CD4-positive, alpha-beta T cell (primary cell): ENCODE data around the gene MAST4. TPM values are rescaled to one million over a fixed set of nuclear protein-coding genes. Genes with fewer than 3 reads are reported as not detected.

Source experiments
- ATAC-seq: fragments of 200-7000 bp; cut with Tn5 transposase; one replicate; pipeline ENCODE4 v1.10.0; 2022; ENCODE audit warnings: mild to moderate bottlenecking; ENCODE audit not compliant: poor library complexity
- CTCF ChIA-PET: fragments of 350-600 bp; sonication (Branson Sonifier 250); formaldehyde crosslinking; loops from one replicate; lab custom pipeline; 2021; ENCODE audit warnings: antibody characterized with exemption, inconsistent platforms; lab: Charles Lee
- POLR2A ChIA-PET: fragments of 350-600 bp; sonication (Branson Sonifier 250); formaldehyde crosslinking; loops from one replicate; lab custom pipeline; 2021; ENCODE audit warnings: antibody characterized with exemption, inconsistent platforms; lab: Charles Lee
- DNase-seq, 14 experiments: peaks; one replicate each; pipeline ENCODE4 v3.0.0-alpha.2; 2013 to 2020; ENCODE audit warnings: mixed read lengths in 2 of 14
- H3K27ac ChIP-seq, 2 donors: one replicate each; pipeline versions ENCODE4 v1.5.1 to v1.7.0; 2013; ENCODE audit warnings: low read length in 2 of 2, low read depth in 1 of 2, mild to moderate bottlenecking in 1 of 2
- H3K27me3 ChIP-seq, 2 experiments: 1 replicate in 1 of 2; 2 replicates in 1 of 2; pipeline versions ENCODE4 v1.6.1 to v1.7.0; 2013; ENCODE audit warnings: low read length in 2 of 2, control low read depth in 1 of 2, mild to moderate bottlenecking in 1 of 2, moderate library complexity in 1 of 2; ENCODE audit not compliant: insufficient read depth in 2 of 2, control insufficient read depth in 1 of 2
- H3K36me3 ChIP-seq: one replicate; pipeline ENCODE4 v1.6.1; 2013; ENCODE audit warnings: low read length, control low read depth; ENCODE audit not compliant: insufficient read depth
- H3K4me1 ChIP-seq: one replicate; pipeline ENCODE4 v1.6.1; 2013; ENCODE audit warnings: low read length, control low read depth; ENCODE audit not compliant: insufficient read depth
- H3K4me3 ChIP-seq: one replicate; pipeline ENCODE4 v1.5.1; 2013; ENCODE audit warnings: mild to moderate bottlenecking, low read length, moderate library complexity
- H3K9me3 ChIP-seq, 2 experiments: 1 replicate in 1 of 2; 2 replicates in 1 of 2; pipeline versions ENCODE4 v1.6.1 to v1.7.0; 2013; ENCODE audit warnings: low read length in 2 of 2, mild to moderate bottlenecking in 2 of 2, control low read depth in 1 of 2, moderate library complexity in 1 of 2; ENCODE audit not compliant: control insufficient read depth in 1 of 2, insufficient read depth in 1 of 2
- H3K27ac Mint-ChIP-seq: one replicate; pipeline ENCODE4 v1.8.0; 2020; ENCODE audit warnings: mixed read lengths
- H3K27me3 Mint-ChIP-seq: one replicate; pipeline ENCODE4 v1.8.0; 2021; ENCODE audit warnings: mixed read lengths
- H3K36me3 Mint-ChIP-seq: one replicate; pipeline ENCODE4 v1.8.0; 2021; ENCODE audit warnings: low read depth, mixed read lengths
- H3K4me1 Mint-ChIP-seq: one replicate; pipeline ENCODE4 v1.8.0; 2021; ENCODE audit warnings: low read depth, mixed read lengths
- H3K4me3 Mint-ChIP-seq: one replicate; pipeline ENCODE4 v1.8.0; 2020; ENCODE audit warnings: mild to moderate bottlenecking, mixed read lengths
- H3K9me3 Mint-ChIP-seq: one replicate; pipeline ENCODE4 v1.8.0; 2020; ENCODE audit warnings: mixed read lengths
- CTCF ChIP-seq: fragments of 200-600 bp; IDR thresholded peaks from one replicate; pipeline ENCODE4 v1.8.0; 2022; ENCODE audit warnings: antibody characterized with exemption, mild to moderate bottlenecking
- intact Hi-C, 2 experiments: fragments of 100-400 bp; cut with DNase I in 1 of 2; cut with micrococcal nuclease in 1 of 2; formaldehyde crosslinking; loops; one replicate each; pipeline versions ENCODE4 v1.15.1 to v1.9.0; 2023 to 2025; cut with DNase I, micrococcal nuclease
- total RNA-seq, 174 experiments: library from RNA in 2 of 174; stranded (reverse) in 2 of 174; gene quantifications; one replicate each; pipeline ENCODE4 v1.2.3 and lab custom pipeline; 2021 to 2026

Gene MAST4
- total RNA-seq, 2 experiments from 2014 or later = 21.3 to 21.6 TPM

- peaks cover 0 to 2% of the 10 kb centered on the region in 2 experiments for H3K27me3 ChIP-seq
- no peaks in the 10 kb centered on the region for H3K9me3 ChIP-seq
- ChIA-PET POLR2A (no interaction called here), CTCF (no interaction called here)
- no peak overlapping the region for H3K4me3 ChIP-seq
- Mint-ChIP-seq H3K4me3 (no peak overlapping the region), H3K36me3 (no peaks in the 10 kb centered on the region), H3K27ac (no peak overlapping the region), H3K27me3 (peaks cover 11% of the 10 kb centered on the region), H3K9me3 (no peaks in the 10 kb centered on the region), H3K4me1 (no peaks in the 10 kb centered on the region)
- H3K36me3 ChIP-seq = no peaks in the 10 kb centered on the region
- no peaks in the 10 kb centered on the region for H3K4me1 ChIP-seq
- H3K27ac ChIP-seq = no peak overlapping the region
- ATAC-seq = no peak
- no peak for TF ChIP-seq CTCF
- peak in 1 of 14 experiments; percentile 19 for DNase-seq
- intact Hi-C loops = no loop called here
Observed at GRCh38 chr5:66952153-66952552, 356.0 kb downstream of the MAST4 start.

- no peaks in the 10 kb centered on the region for H3K9me3 ChIP-seq
- H3K9me3 Mint-ChIP-seq = no peaks in the 10 kb centered on the region
- ChIA-PET CTCF (no interaction called here), POLR2A (no interaction called here)
- H3K27me3 ChIP-seq = no peaks in the 10 kb centered on the region
- no peak for TF ChIP-seq CTCF
- H3K4me1 Mint-ChIP-seq = no peaks in the 10 kb centered on the region
- no peak for DNase-seq
- no peak overlapping the region for H3K27ac Mint-ChIP-seq
- H3K36me3 Mint-ChIP-seq = no peaks in the 10 kb centered on the region
- no peaks in the 10 kb centered on the region for H3K36me3 ChIP-seq
- no peak overlapping the region for H3K4me3 ChIP-seq
- H3K27ac ChIP-seq = no peak overlapping the region
- no peak for ATAC-seq
- no peaks in the 10 kb centered on the region for H3K4me1 ChIP-seq
- intact Hi-C loops = no loop called here
- peaks cover 5% of the 10 kb centered on the region for H3K27me3 Mint-ChIP-seq
- H3K4me3 Mint-ChIP-seq = no peak overlapping the region
Observed at GRCh38 chr5:66956439-66956838, 360.2 kb downstream of the MAST4 start.

- DNase-seq (no peak), ATAC-seq (no peak)
- peaks cover 5% of the 10 kb centered on the region for H3K27me3 Mint-ChIP-seq
- TF ChIP-seq CTCF = no peak
- ChIA-PET POLR2A (no interaction called here), CTCF (interaction anchor here (1.1 kb wide), 1 partner anchor 143 kb away, joined by 3 read pairs; no protein-coding TSS in a partner anchor)
- H3K27me3 ChIP-seq = no peaks in the 10 kb centered on the region
- H3K9me3 ChIP-seq = no peaks in the 10 kb centered on the region
- H3K36me3 ChIP-seq = no peaks in the 10 kb centered on the region
- H3K36me3 Mint-ChIP-seq = no peaks in the 10 kb centered on the region
- no peak overlapping the region for H3K27ac ChIP-seq
- no peak overlapping the region for H3K4me3 ChIP-seq
- H3K4me1 ChIP-seq = no peaks in the 10 kb centered on the region
- no peak overlapping the region for H3K27ac Mint-ChIP-seq
- no peak overlapping the region for H3K4me3 Mint-ChIP-seq
- intact Hi-C loops = no loop called here
- no peaks in the 10 kb centered on the region for H3K9me3 Mint-ChIP-seq
- H3K4me1 Mint-ChIP-seq = no peaks in the 10 kb centered on the region
Observed at GRCh38 chr5:66958201-66958979, 362.2 kb downstream of the MAST4 start.
